HG02970 (cell line): Measurements from ENCODE around the gene L3MBTL4.
"Not testable (repeated sequence)": the region's sequence is repeated elsewhere in the genome, so short reads cannot be mapped to it uniquely, and the experiment has no call there.

Experiments used
- ATAC-seq: cut with Tn5 transposase; IDR thresholded peaks from one replicate; pipeline ENCODE4 v1.9.1; 2021; ENCODE audit warnings: mild to moderate bottlenecking, moderate library complexity, moderate number of reproducible peaks; ENCODE audit not compliant: unreplicated experiment, low FRiP score

L3MBTL4 gene

DNA sequence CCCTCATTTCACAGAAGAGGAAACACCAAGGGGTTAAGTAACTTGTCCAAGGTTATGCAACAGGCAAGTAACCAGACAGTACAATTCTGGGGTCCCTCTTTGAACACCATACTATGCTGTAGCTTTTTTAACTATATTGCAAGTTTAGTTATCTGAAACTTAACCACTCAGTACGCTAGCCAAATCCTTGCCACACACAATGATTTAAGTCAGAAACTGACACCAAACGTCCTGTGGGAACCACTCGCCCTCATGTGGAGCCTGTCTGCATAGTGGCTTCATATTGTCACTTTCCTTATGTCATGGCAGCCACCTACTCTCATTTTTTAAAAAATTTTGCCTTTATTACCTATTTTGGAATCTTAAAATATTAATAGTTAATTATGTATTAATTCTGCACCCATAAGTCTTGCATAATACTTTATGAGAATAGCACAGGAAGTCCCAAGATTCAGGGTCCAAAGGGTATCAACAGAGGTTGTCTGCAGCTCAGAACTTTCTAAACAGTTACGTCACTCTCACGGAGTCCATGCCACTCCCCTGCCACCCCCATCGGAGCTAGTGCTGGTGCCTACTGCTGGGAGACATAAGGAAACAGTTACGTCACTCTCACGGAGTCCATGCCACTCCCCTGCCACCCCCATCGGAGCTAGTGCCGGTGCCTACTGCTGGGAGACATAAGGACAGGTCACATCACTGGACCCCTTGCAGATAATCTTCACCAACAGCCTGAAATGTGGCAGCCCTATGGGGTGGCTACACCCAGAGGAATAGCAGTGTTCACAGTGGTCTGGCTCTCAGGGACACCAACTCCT, 99.0 kb downstream of the L3MBTL4 start:
- no peak for ATAC-seq

DNA sequence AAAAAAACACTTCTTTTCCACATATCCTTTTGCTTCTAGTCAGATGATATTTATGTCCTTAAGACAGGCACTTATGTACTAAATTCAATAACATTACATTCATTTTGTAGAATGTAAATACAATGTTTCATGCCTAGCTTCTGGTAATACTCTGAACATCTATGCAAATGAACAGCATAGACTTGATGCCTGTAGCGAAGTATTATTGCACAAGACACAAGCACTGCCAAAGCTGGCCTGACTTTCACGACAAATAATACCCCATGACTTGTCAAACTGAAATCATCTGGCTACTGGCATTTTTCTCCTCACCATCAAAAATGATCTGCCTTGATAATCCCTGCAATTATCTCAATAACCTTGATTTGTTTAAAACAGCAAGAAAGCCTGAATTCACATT, 101.3 kb downstream of the L3MBTL4 start:
- ATAC-seq: no peak

DNA sequence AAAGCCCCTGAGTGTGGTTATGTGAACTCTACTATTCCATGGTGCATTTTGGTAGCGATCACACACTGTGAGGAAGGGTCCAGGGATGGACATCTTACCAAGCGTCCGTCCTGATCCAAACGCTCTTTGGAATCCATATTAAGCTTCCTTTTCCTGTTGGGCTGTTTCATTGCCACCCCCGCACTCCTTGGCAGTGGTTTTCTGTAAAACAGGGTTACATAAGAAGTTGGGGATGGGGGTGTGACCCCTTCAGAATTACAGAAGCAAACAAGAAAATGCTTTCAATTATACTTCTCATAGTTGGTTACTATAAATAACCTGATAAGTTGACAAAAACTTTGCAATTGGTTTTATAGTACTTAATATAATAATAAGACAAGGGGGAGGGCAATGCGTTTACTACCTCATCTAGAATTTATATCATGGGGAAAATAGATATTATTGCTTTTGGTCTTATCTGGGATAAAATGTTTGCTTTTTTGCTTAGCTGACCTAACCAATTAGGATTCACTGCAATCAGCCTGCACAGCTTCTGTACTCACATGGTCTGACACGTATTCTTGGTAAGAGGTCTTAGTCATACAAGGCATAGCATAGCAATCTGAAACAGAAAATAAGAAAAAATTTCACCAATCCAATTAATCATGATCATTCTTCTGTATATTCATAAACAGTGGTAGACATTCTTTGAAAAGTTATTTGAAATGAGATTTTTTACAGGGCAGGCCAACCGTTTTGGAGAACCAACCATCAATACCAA, 103.1 kb downstream of the L3MBTL4 start:
- ATAC-seq: no peak

GRCh38 chr18:6310714-6311113, 104.0 kb downstream of the L3MBTL4 start:
- no peak for ATAC-seq

DNA sequence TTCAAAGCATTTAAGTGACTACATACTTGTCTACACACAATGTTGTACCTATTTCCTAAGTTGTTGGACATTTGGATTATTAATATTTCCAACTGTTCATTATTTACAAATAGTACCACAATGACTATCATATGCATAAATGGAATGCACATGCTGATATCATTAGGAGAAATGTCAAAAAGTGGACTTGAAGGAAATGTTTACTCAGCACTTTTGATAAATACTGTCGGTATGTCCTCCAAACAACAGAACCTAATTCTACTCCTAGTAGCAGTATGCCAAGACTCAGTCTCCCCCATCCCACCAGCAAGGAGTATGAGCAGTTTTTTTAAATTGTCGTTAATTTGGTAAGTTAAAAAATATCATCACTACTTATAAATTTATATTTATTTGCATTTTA, 116.8 kb downstream of the L3MBTL4 start:
- ATAC-seq: no peak

DNA sequence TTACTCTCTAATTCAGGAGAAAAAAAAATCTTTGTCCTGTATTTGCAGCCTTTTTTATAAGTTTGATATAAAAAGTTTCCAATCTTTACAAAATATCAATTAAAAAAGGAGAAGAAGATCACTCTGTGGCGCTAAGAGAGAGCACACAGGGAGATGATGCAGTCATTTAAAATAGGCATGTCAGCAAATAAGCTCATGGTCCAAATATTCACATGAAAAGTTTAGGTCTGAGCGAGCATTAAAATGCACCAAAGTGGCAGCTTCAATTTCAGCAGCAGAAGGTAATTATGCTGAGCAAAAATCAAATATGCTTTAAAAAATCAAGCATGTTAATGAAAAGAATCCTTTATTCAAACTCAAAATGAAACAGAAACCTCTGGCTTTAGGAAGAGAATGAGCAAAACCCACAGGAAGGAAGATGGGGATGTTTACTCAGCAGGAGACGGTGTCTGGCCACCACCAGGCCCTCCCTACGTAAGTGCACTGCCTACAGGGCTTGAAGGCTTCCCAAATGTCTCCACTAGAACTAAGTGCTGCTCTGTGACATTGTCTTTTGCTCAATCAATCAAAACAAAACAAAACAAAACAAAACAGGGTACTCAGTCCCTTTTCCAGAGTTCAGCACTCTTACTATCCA, 120.4 kb downstream of the L3MBTL4 start:
- ATAC-seq: no peak

GRCh38 chr18:6289843-6290242, 124.9 kb downstream of the L3MBTL4 start:
- no peak for ATAC-seq

- no peak for ATAC-seq
These were observed 128.1 kb downstream of the L3MBTL4 start for GRCh38 chr18:6286585-6286984.

DNA sequence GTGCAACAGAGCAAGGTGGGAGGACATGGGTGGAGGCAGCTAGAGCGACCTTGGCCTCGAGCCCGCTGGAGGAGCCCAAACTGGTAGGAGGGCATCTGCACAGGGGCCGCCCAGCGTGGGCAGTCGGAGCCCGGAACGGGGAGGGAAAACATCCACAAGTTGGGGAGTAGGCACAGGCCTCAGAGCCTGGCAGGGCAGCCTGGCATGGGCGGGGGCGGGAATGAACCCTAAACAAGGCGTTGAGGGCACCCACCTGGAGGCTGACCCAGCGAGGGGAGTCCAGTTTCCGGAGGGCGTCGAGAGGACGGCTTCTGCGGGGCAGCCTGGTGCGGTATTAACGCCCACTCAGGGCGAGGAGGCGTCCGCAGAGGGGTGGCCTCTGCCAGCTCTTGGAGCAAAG, 129.9 kb downstream of the L3MBTL4 start:
- ATAC-seq: no peak

DNA sequence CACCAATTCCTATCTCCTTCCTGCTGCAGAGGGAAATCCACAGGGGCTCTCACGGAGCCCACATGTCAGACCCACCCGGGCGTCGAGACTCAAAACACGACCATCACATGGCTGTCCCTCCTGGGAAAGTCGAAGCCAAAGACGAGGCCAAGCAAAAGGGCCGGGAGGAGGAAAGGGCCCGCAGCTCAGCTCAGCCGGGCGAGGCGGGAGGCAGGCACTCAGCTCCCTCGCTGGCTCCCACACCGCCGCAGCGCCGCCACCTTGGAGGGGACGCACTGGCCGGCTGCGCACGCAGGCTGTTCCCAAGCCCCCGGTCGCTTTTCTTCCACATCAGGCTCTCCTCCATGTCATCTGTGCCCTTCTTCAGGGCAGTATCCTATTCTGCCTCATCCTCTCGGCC, 130.4 kb downstream of the L3MBTL4 start:
- no peak for ATAC-seq

- no peak for ATAC-seq
These were observed 132.8 kb downstream of the L3MBTL4 start for GRCh38 chr18:6281874-6282273.

DNA sequence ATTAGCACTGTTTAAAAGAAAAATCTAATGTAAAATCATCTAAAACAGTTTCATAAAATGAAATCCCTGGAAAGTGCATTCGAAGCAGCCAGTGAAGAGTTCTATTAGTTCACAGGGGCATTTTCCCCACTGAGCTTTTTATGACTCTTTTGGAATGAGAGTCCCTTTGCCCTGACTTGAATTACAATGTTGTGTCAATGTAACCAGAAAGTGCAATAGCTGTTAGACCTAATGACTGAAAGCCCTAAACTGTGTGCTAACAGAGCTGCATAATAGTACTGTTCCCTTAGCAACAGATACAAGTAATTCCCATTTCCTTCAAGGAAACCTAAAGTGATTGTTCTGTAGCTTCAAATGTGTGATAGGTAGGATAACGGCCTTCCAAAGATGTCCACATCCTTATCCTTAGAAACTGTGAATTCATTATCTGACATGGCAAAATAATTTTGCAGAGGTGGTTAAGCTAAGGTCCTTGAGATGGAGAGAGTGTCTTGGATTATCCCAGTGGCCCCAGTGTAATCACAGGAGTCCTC, 134.4 kb downstream of the L3MBTL4 start:
- no peak for ATAC-seq

GRCh38 chr18:6279308-6279707, 135.4 kb downstream of the L3MBTL4 start:
- ATAC-seq: no peak

- no peak for ATAC-seq
These were observed 141.3 kb downstream of the L3MBTL4 start for GRCh38 chr18:6273423-6273822.

DNA sequence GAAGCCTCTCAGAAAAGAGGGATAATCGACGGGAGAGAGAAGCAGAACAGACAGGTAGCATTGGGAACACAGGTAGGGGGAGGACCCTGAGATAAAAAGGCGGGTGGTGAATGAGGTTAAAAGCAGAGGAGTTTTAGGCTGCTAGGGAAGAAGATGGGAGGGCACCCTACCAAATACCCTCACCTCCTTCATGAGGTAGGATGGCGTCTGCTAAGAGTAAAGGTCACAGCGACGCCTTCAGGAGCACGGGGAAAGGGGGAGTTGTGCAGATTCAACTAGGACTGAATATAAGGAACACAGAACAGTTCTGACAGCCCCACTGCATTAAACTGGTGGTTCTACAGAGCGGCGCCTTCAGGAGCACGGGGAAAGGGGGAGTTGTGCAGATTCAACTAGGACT, 142.6 kb downstream of the L3MBTL4 start:
- ATAC-seq: not testable (repeated sequence)

GRCh38 chr18:6271585-6271984, 143.1 kb downstream of the L3MBTL4 start:
- ATAC-seq: no peak

GRCh38 chr18:6270771-6271216, 143.9 kb downstream of the L3MBTL4 start:
- peak; percentile 62 for ATAC-seq

GRCh38 chr18:6269660-6270332, 144.9 kb downstream of the L3MBTL4 start:
- no peak for ATAC-seq

- no peak for ATAC-seq
These were observed 148.5 kb downstream of the L3MBTL4 start for GRCh38 chr18:6266212-6266611.

DNA sequence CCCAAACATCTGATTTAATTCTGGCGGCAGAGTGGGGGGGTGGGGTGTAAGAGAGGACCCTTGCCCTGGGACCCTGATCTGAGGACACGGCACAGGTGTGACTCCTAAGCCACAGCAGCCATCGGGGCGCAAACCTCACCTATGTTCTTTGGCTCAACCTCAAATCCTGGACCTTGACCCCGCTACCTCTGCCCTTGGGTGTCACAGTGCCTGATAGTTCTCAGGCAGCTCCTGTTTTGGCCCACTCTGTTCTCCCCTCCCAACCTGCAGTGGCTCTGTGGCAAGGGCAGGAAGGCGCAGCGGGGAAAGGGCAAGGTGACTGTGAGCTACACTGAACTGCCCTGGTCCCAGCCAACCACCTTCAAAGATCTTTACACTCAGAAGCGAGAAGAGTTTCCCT, 152.8 kb downstream of the L3MBTL4 start:
- ATAC-seq: no peak
